Loucy (cell line): ENCODE data around the gene EXOC2.

Source experiments
- CTCF ChIP-seq: fragments of 200-600 bp; sonication (generic); conservative IDR thresholded peaks from 2 replicates; pipeline ENCODE4 v1.5.1; 2014; ENCODE audit warnings: mild to moderate bottlenecking, antibody characterized with exemption, low read length
- EZH2phosphoT487 ChIP-seq: fragments of 200-600 bp; IDR thresholded peaks from 2 replicates; pipeline ENCODE4 v1.6.1; 2018; ENCODE audit warnings: antibody characterized with exemption, mild to moderate bottlenecking, moderate library complexity, borderline replicate concordance

- TF ChIP-seq CTCF: no peak
- no peak for TF ChIP-seq EZH2phosphoT487
These were observed 238.6 kb downstream of the EXOC2 start for GRCh38 chr6:454148-454991.
